ENCODE measurements around the gene MBD1. TPM values are rescaled to one million over a fixed set of nuclear protein-coding genes. Genes with fewer than 3 reads are reported as not detected.

The MBD1 gene, protein sequence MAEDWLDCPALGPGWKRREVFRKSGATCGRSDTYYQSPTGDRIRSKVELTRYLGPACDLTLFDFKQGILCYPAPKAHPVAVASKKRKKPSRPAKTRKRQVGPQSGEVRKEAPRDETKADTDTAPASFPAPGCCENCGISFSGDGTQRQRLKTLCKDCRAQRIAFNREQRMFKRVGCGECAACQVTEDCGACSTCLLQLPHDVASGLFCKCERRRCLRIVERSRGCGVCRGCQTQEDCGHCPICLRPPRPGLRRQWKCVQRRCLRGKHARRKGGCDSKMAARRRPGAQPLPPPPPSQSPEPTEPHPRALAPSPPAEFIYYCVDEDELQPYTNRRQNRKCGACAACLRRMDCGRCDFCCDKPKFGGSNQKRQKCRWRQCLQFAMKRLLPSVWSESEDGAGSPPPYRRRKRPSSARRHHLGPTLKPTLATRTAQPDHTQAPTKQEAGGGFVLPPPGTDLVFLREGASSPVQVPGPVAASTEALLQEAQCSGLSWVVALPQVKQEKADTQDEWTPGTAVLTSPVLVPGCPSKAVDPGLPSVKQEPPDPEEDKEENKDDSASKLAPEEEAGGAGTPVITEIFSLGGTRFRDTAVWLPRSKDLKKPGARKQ
- total RNA-seq: 10 to 100 TPM; 27.2 to 46.9 (median 33.4) TPM
- 10 to 100 TPM; 36.5 to 38.1 TPM for polyA plus RNA-seq

DNA sequence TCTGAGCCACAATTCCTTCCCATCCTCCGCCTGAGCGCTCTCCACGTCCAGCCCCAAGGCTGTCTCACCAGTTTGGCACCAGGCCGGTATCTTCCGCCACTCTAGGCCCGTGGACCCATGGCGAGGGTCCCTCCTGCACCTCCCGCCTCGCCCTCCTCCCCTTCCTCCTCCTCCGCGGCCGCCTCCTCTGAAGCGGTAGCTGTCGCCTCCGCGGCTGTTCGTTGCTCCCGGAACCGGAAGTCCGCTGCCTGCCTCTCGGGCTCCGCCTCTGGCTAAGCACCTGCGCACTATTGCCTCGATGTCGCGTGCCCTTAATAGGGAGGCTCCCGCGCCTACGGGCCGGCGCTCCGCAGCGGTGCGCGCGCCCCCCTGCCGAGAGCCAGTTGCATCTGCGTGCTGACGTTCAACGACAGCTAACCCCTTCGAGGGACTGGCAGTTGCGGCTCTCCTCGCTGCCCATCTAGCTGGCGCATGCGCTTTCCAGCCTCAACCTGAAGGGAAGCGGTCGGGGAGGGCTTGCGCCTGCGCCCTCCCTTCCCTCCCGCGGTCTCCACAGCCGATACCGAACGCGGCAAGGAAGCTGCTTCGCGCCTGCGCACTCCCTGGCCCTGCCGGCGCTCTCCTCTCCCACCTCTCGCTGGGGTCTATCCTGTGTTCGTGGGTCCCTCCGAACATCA is at the start of gene MBD1:
TSS of gene MBD1 (minus strand) at position 229 of the 677 bp plus-strand sequence. CDS start 1,531 bp downstream, outside the sequence.
- peak; percentile 75 for FAIRE-seq
- DNase-seq: peak; percentile 95 to 99 (median 98)
- Histone ChIP-seq H3K27me3 (no peaks in the 10 kb centered on the region), H3K4me3 (peak within 1 kb of the TSS; percentile 52 to 95 (median 86)), H3K9me3 (no peaks in the 10 kb centered on the region), H3K27ac (peak within 1 kb of the TSS; percentile 88 to 96 (median 94)), H3K36me3 (peaks cover 6 to 16% (median 6%) of the 10 kb centered on the region in 3 donors), H3K4me1 (peaks cover 9 to 19% (median 14%) of the 10 kb centered on the region in 3 donors)
- 0% methylated on average over 58 to 63 of the region's 63 CpGs for WGBS, 2 donors
- intact Hi-C loops (cut with DNase I): no loop called here
- TF ChIP-seq, protein P1, sequence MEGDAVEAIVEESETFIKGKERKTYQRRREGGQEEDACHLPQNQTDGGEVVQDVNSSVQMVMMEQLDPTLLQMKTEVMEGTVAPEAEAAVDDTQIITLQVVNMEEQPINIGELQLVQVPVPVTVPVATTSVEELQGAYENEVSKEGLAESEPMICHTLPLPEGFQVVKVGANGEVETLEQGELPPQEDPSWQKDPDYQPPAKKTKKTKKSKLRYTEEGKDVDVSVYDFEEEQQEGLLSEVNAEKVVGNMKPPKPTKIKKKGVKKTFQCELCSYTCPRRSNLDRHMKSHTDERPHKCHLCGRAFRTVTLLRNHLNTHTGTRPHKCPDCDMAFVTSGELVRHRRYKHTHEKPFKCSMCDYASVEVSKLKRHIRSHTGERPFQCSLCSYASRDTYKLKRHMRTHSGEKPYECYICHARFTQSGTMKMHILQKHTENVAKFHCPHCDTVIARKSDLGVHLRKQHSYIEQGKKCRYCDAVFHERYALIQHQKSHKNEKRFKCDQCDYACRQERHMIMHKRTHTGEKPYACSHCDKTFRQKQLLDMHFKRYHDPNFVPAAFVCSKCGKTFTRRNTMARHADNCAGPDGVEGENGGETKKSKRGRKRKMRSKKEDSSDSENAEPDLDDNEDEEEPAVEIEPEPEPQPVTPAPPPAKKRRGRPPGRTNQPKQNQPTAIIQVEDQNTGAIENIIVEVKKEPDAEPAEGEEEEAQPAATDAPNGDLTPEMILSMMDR (IDR thresholded peaks at IDR 0.05): peak in 3 of 4 donors; percentile 6 to 28 (median 9)
- peak; percentile 93 to 96 (median 93) for ATAC-seq

DNA sequence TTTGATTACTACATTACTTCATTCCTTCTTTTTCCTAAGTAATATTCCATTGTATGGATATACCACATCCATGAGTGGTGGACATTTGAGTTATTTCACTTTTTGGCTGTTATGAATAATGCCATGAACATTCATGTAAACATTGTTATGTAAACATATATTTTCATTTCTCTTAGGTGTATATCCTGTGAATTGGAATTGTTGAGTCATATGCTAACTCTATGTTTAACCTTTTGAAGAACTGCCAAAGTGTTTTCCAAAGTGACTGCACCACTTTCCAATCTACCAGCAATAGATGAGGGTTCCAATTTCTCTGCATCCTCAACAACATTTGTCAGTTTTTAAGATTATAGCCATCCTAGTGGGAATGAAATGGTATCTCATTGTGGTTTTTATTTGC is 48.9 kb upstream of the MBD1 start:
- ATAC-seq (no peak), DNase-seq (no peak), FAIRE-seq (no peak)
- Histone ChIP-seq H3K4me3 (no peak overlapping the region), H3K9me3 (no peaks in the 10 kb centered on the region), H3K27ac (no peak overlapping the region), H3K4me1 (no peaks in the 10 kb centered on the region), H3K36me3 (no peaks in the 10 kb centered on the region), H3K27me3 (no peaks in the 10 kb centered on the region)
- intact Hi-C loops (cut with DNase I): no loop called here
- TF ChIP-seq, protein P1 (IDR thresholded peaks at IDR 0.05): no peak

DNA sequence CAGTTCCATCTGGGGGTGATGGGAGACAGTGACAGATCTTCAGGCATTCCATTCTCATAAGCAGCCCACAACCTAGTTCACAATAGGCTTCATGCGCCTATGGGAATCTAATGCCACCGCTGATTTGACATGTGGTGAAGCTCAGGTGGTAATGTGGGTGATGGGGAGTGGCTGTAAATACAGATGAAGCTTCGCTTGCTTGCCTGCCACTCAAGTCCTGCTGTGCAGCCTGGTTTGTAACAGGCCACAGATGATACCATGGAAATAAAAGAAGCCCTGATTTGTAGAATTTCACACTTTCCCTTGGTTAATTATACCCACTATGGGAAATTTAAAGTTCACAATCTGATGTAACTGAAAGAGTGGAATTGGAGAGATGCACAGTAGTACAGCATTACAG is 46.7 kb upstream of the MBD1 start:
- no peak overlapping the region for H3K4me3 ChIP-seq
- H3K27ac ChIP-seq: no peak overlapping the region
- 82 to 86% methylated on average over 3 of the region's 3 CpGs for WGBS, 2 donors
- no peak for DNase-seq
- intact Hi-C loops (cut with DNase I): no loop called here
- no peaks in the 10 kb centered on the region for H3K9me3 ChIP-seq
- TF ChIP-seq, protein P1 (IDR thresholded peaks at IDR 0.05): no peak
- no peaks in the 10 kb centered on the region for H3K27me3 ChIP-seq
- H3K36me3 ChIP-seq: no peaks in the 10 kb centered on the region
- no peak for FAIRE-seq
- ATAC-seq: no peak
- H3K4me1 ChIP-seq: no peaks in the 10 kb centered on the region

DNA sequence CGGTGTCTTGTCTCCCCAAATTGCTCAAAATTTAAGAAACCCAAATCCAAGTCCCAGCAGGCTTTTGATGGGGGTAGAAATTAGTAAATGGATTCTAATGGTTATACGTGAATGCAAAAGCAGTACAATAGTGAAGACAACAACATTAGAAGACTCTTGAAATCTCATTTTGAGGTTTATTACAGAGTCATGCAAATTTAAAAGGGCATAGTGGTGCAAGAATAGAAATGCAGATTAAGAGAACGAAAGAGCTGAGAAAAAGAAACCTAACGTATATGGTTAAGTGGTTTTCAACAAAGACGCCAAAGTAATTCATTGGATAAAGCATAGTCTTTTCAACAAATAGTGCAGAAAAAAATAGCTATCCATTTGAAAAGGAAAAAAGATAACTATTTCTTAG is 39.4 kb upstream of the MBD1 start:
- Histone ChIP-seq H3K4me3 (no peak overlapping the region), H3K36me3 (no peaks in the 10 kb centered on the region), H3K27ac (no peak overlapping the region), H3K9me3 (no peaks in the 10 kb centered on the region), H3K4me1 (no peaks in the 10 kb centered on the region), H3K27me3 (no peaks in the 10 kb centered on the region)
- DNase-seq: no peak
- TF ChIP-seq, protein P1 (IDR thresholded peaks at IDR 0.05): no peak
- no peak for FAIRE-seq
- no peak for ATAC-seq
- WGBS, 2 donors: 86 to 91% methylated on average over 5 of the region's 5 CpGs
- intact Hi-C loops (cut with DNase I): no loop called here
